8988T (cell line): ENCODE data around the gene TOP3B.

ENCODE experiments used
- DNase-seq: peaks from one replicate; pipeline ENCODE4 v3.0.0; 2011

The TOP3B gene

GRCh38 chr22:22011964-22012363, 29.4 kb upstream of the TOP3B start:
- no peak for DNase-seq

- DNase-seq: no peak
These were observed 27.8 kb upstream of the TOP3B start for GRCh38 chr22:22010358-22010757.

GRCh38 chr22:22009661-22010060, 27.1 kb upstream of the TOP3B start:
- DNase-seq: no peak

- DNase-seq: no peak
These were observed 24.0 kb upstream of the TOP3B start for GRCh38 chr22:22006596-22006990.

- DNase-seq: no peak
These were observed 23.5 kb upstream of the TOP3B start for GRCh38 chr22:22005945-22006595.

- no peak for DNase-seq
These were observed 20.6 kb upstream of the TOP3B start for GRCh38 chr22:22003233-22003632.

GRCh38 chr22:22002526-22003055, 20.0 kb upstream of the TOP3B start:
- no peak for DNase-seq

GRCh38 chr22:22001664-22002525, 19.3 kb upstream of the TOP3B start:
- no peak for DNase-seq

GRCh38 chr22:21998595-21999247, 16.1 kb upstream of the TOP3B start:
- no peak for DNase-seq

- DNase-seq: no peak
These were observed 13.7 kb upstream of the TOP3B start for GRCh38 chr22:21996175-21996720.

GRCh38 chr22:21995660-21996059, 13.1 kb upstream of the TOP3B start:
- no peak for DNase-seq

- no peak for DNase-seq
These were observed 12.4 kb upstream of the TOP3B start for GRCh38 chr22:21994881-21995444.

GRCh38 chr22:21992593-21993237, 10.1 kb upstream of the TOP3B start:
- DNase-seq: no peak

- DNase-seq: no peak
These were observed 9.2 kb upstream of the TOP3B start for GRCh38 chr22:21991774-21992173.

- no peak for DNase-seq
These were observed 8.7 kb upstream of the TOP3B start for GRCh38 chr22:21991304-21991596.

GRCh38 chr22:21990445-21991303, 8.1 kb upstream of the TOP3B start:
- DNase-seq: no peak

- DNase-seq: no peak
These were observed 6.5 kb upstream of the TOP3B start for GRCh38 chr22:21989049-21989448.

GRCh38 chr22:21985214-21985613, 2.6 kb upstream of the TOP3B start:
- DNase-seq: no peak

- DNase-seq: no peak
These were observed 2.2 kb upstream of the TOP3B start for GRCh38 chr22:21984793-21985192.

GRCh38 chr22:21981874-21982273, 713 bp downstream of the TOP3B start:
- no peak for DNase-seq

- no peak for DNase-seq
These were observed 2.0 kb downstream of the TOP3B start for GRCh38 chr22:21980547-21980946.
